IMR-90 (cell line): ENCODE measurements around the gene KTI12. TPM values are rescaled to one million over a fixed set of nuclear protein-coding genes. Genes with fewer than 3 reads are reported as not detected.
A peak's percentile ranks its signal among the peaks of the same experiment; 100 is the strongest.

Source experiments
- ATAC-seq: fragments of 200-7000 bp; cut with Tn5 transposase; 2 replicates; pipeline ENCODE4 v1.9.1; 2020; ENCODE audit warnings: low read depth, mild to moderate bottlenecking, moderate library complexity
- BruUV-seq: library from RNA; stranded (reverse); fragments of 400-500 nt; replicated peaks from 2 replicates; lab custom pipeline; 2021; lab: Mats Ljungman, UMichigan
- CTCF ChIA-PET: fragments of 300-600 bp; formaldehyde crosslinking; extraction: SDS; loops from one replicate; lab custom pipeline; 2021; ENCODE audit warnings: antibody characterized with exemption; lab: Yijun Ruan, JAX
- POLR2A ChIA-PET: fragments of 300-600 bp; sonication (Branson Sonifier 250); formaldehyde crosslinking; loops from one replicate; lab custom pipeline; 2022; ENCODE audit warnings: antibody characterized with exemption; ENCODE audit not compliant: unreplicated experiment; lab: Charles Lee
- DNase-seq: peaks from one replicate; pipeline ENCODE4 v3.0.0; 2013
- H2AFZ ChIP-seq: replicated peaks from 2 replicates; pipeline ENCODE3; 2013; ENCODE audit warnings: low read length, mild to moderate bottlenecking; ENCODE audit not compliant: poor library complexity
- H2AK5ac ChIP-seq: 2 replicates; pipeline ENCODE4 v1.6.1; 2013; ENCODE audit warnings: low read depth, low read length, inconsistent platforms
- H2AK9ac ChIP-seq: replicated peaks from 2 replicates; pipeline ENCODE3; 2013; ENCODE audit warnings: mild to moderate bottlenecking, low read depth, low read length, moderate library complexity; ENCODE audit not compliant: poor library complexity
- H2BK120ac ChIP-seq: 2 replicates; pipeline ENCODE4 v1.6.1; 2013; ENCODE audit warnings: low read depth, low read length, inconsistent platforms
- H2BK15ac ChIP-seq: 3 replicates; pipeline ENCODE4 v1.6.1; 2013; ENCODE audit warnings: low read depth, low read length, inconsistent platforms
- H2BK20ac ChIP-seq: 2 replicates; pipeline ENCODE4 v1.6.1; 2013; ENCODE audit warnings: low read depth, mild to moderate bottlenecking, inconsistent platforms, low read length, moderate library complexity
- H2BK5ac ChIP-seq: 2 replicates; pipeline ENCODE4 v1.6.1; 2013; ENCODE audit warnings: mild to moderate bottlenecking, low read depth, low read length, inconsistent platforms; ENCODE audit not compliant: poor library complexity, severe bottlenecking
- H3K14ac ChIP-seq: replicated peaks from 2 replicates; pipeline ENCODE4 v1.6.1; 2013; ENCODE audit warnings: low read depth, low read length, inconsistent platforms
- H3K18ac ChIP-seq: 2 replicates; pipeline ENCODE4 v1.6.1; 2013; ENCODE audit warnings: low read depth, low read length, control low read depth
- H3K23ac ChIP-seq: 2 replicates; pipeline ENCODE4 v1.6.1; 2013; ENCODE audit warnings: low read depth, low read length, inconsistent platforms
- H3K27ac ChIP-seq: 2 replicates; pipeline ENCODE4 v1.5.1; 2013; ENCODE audit warnings: mild to moderate bottlenecking, control low read depth, low read length; ENCODE audit not compliant: insufficient read depth
- H3K27me3 ChIP-seq: 2 replicates; pipeline ENCODE4 v1.6.1; 2013; ENCODE audit warnings: low read length; ENCODE audit not compliant: control insufficient read depth, insufficient read depth
- H3K36me3 ChIP-seq: 2 replicates; pipeline ENCODE4 v1.6.1; 2013; ENCODE audit warnings: low read length, mixed read lengths; ENCODE audit not compliant: control insufficient read depth, insufficient read depth
- H3K4ac ChIP-seq: 2 replicates; pipeline ENCODE4 v1.6.1; 2013; ENCODE audit warnings: low read depth, low read length, inconsistent platforms
- H3K4me1 ChIP-seq: 2 replicates; pipeline ENCODE4 v1.6.1; 2013; ENCODE audit warnings: low read length, mixed read lengths; ENCODE audit not compliant: control insufficient read depth, insufficient read depth
- H3K4me2 ChIP-seq: 2 replicates; pipeline ENCODE4 v1.6.1; 2013; ENCODE audit warnings: low read depth, mild to moderate bottlenecking, control low read depth, low read length, moderate library complexity
- H3K4me3 ChIP-seq: 2 replicates; pipeline ENCODE4 v1.5.1; 2013; ENCODE audit warnings: low read depth, mild to moderate bottlenecking, control low read depth, low read length, moderate library complexity; ENCODE audit not compliant: insufficient read depth
- H3K56ac ChIP-seq: 2 replicates; pipeline ENCODE4 v1.6.1; 2013; ENCODE audit warnings: low read length, inconsistent platforms; ENCODE audit not compliant: insufficient read depth; ENCODE audit errors: extremely low read depth
- H3K79me1 ChIP-seq, 2 experiments: 2 replicates each; pipeline ENCODE4 v1.6.1; 2013; ENCODE audit warnings: low read length in 2 of 2, inconsistent platforms in 1 of 2, low read depth in 1 of 2
- H3K9ac ChIP-seq: 2 replicates; pipeline ENCODE4 v1.6.1; 2013; ENCODE audit warnings: low read depth, low read length, control low read depth
- H3K9me1 ChIP-seq: 2 replicates; pipeline ENCODE4 v1.6.1; 2013; ENCODE audit warnings: low read length, inconsistent platforms; ENCODE audit not compliant: insufficient read depth
- H3K9me3 ChIP-seq: 2 replicates; pipeline ENCODE4 v1.6.1; 2013; ENCODE audit warnings: low read length; ENCODE audit not compliant: control insufficient read depth, insufficient read depth
- H4K20me1 ChIP-seq: 2 replicates; pipeline ENCODE4 v1.6.1; 2013; ENCODE audit warnings: low read length, inconsistent platforms; ENCODE audit not compliant: insufficient read depth
- H4K5ac ChIP-seq: 2 replicates; pipeline ENCODE4 v1.6.1; 2013; ENCODE audit warnings: mild to moderate bottlenecking, low read depth, low read length, control low read depth
- H4K8ac ChIP-seq, 2 experiments: 2 replicates each; pipeline ENCODE4 v1.6.1; 2013; ENCODE audit warnings: low read depth in 2 of 2, low read length in 2 of 2, control low read depth in 1 of 2, inconsistent platforms in 1 of 2
- H4K91ac ChIP-seq: 2 replicates; pipeline ENCODE4 v1.6.1; 2013; ENCODE audit warnings: low read depth, low read length, inconsistent platforms; ENCODE audit not compliant: insufficient read depth
- FOS ChIP-seq: fragments of 150-350 bp; IDR thresholded peaks from 2 replicates; pipeline ENCODE4 v1.6.1; 2016; ENCODE audit warnings: low read depth, low read length
- MAFK ChIP-seq: IDR thresholded peaks from 2 replicates; pipeline ENCODE4 v1.6.1; 2012; ENCODE audit warnings: low read depth, low read length, improper control_type of control experiment
- MXI1 ChIP-seq: IDR thresholded peaks from 2 replicates; pipeline ENCODE4 v1.6.1; 2012; ENCODE audit warnings: low read depth, mild to moderate bottlenecking, low read length, moderate library complexity, borderline replicate concordance
- NFE2L2 ChIP-seq: fragments of 150-350 bp; IDR thresholded peaks from 2 replicates; pipeline ENCODE4 v1.6.1; 2016; ENCODE audit warnings: low read depth, mild to moderate bottlenecking, low read length
- POLR2A ChIP-seq: IDR thresholded peaks from 2 replicates; pipeline ENCODE4 v1.6.1; 2012; ENCODE audit warnings: mild to moderate bottlenecking, low read depth, low read length
- RCOR1 ChIP-seq: IDR thresholded peaks from 2 replicates; pipeline ENCODE4 v1.6.1; 2012; ENCODE audit warnings: mild to moderate bottlenecking, low read length, improper control_type of control experiment; ENCODE audit not compliant: insufficient replicate concordance
- SMC3 ChIP-seq: fragments of 150-350 bp; IDR thresholded peaks from 2 replicates; pipeline ENCODE4 v1.6.1; 2016; ENCODE audit warnings: low read depth, mild to moderate bottlenecking, antibody characterized with exemption, low read length, moderate library complexity
- WGBS, 2 experiments: methylation state at CpG; one replicate each; pipeline versions ENCODE4 v1.1.5 to v1.1.7; 2013; ENCODE audit warnings: missing lambda C conversion rate in 2 of 2; ENCODE audit not compliant: insufficient read length in 1 of 2; ENCODE audit errors: extremely low coverage in 2 of 2; 5-methylcytosine and 5-hydroxymethylcytosine counted together
- dilution Hi-C: fragments of 300-500 bp; cut with HindIII; formaldehyde crosslinking; loops from one replicate; pipeline ENCODE4 v1.14.3; 2018; ENCODE audit warnings: low sequenced_read_pairs; ENCODE audit not compliant: unreplicated experiment
- in situ Hi-C: fragments of 300-500 bp; cut with MboI; formaldehyde crosslinking; loops from 3 replicates; pipeline ENCODE4 v1.14.3; 2019; ENCODE audit warnings: low sequenced_read_pairs, inconsistent platforms, mixed read lengths
- intact Hi-C: fragments of 100-400 bp; cut with micrococcal nuclease; formaldehyde crosslinking; loops from 2 replicates; pipeline ENCODE4 v1.10.0; 2022
- polyA plus RNA-seq, 3 experiments: library from polyadenylated mRNA; depleted of rRNA; stranded (reverse); fragments of >200 nt; gene quantifications; 2 replicates each; pipeline ENCODE4 v1.2.3, GENCODE V29; 2012; ENCODE audit warnings: low replicate concordance in 1 of 3
- total RNA-seq: library from RNA; depleted of rRNA; stranded (reverse); fragments of >200 nt; gene quantifications from 2 replicates; pipeline ENCODE4 v1.2.3, GENCODE V29; 2012

The KTI12 gene
- total and polyA plus RNA-seq, 2 of the 4 experiments (the other 2 are of a cell fraction): 15.2 to 16.3 TPM

DNA sequence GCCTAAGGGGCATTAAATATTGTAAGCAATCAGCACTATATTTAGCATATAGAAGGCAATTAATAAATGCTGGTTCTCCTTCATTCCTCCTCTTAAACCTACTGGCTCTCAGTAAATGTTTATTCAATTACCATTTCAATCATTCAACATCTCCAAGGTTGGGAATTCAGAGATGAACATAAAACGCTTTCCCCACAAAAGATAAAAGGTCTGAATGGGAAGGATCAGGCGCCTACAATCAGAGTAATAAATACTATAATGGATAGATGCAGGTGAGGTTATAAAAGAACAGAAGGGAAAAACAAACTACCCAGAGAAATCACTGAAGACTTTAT is 407 bp upstream of the KTI12 start:
- Histone ChIP-seq H2BK5ac (peak overlapping the region; percentile 78), H2AFZ (no peak overlapping the region), H3K27me3 (no peaks in the 10 kb centered on the region), H3K14ac (peak overlapping the region; percentile 49; the same call in 1 of the 2 replicates), H3K4ac (peak overlapping the region; percentile 35; the same call in 1 of the 2 replicates), H2BK15ac (no peak overlapping the region), H4K91ac (no peak overlapping the region), H3K27ac (no peak overlapping the region), H3K4me2 (peak overlapping the region; percentile 70; the same call in 1 of the 2 replicates), H4K8ac (peak overlapping the region; percentile 86 to 99), H4K5ac (peak overlapping the region; percentile 90; the same call in 1 of the 2 replicates), H3K4me1 (peaks cover 7% of the 10 kb centered on the region), H3K18ac (peak overlapping the region; percentile 32; the same call in 1 of the 2 replicates), H3K36me3 (0 out of 2 replicates have a peak, but pooled peaks cover 1% of the 10 kb centered on the region), H2AK9ac (no peak overlapping the region), H2AK5ac (no peak overlapping the region), H3K9ac (peak overlapping the region; percentile 83; the same call in 1 of the 2 replicates), H2BK120ac (no peak overlapping the region), H3K9me1 (peaks cover 6% of the 10 kb centered on the region; the same call in 1 of the 2 replicates), H3K9me3 (no peaks in the 10 kb centered on the region), H3K56ac (no peak overlapping the region), H4K20me1 (peaks cover 18% of the 10 kb centered on the region), H3K79me1 (peaks cover 21 to 47% of the 10 kb centered on the region in 2 experiments), H3K23ac (no peak overlapping the region), H3K4me3 (peak overlapping the region; percentile 90; the same call in 1 of the 2 replicates), H2BK20ac (no peak overlapping the region)
- in situ Hi-C loops: no loop called here
- no TSS peak for BruUV-seq
- POLR2A ChIA-PET: no interaction called here
- CTCF ChIA-PET: interaction anchor here (1.0 kb wide), 1 partner anchor 128 kb away, joined by 3 read pairs; no protein-coding TSS in a partner anchor
- dilution Hi-C loops: no loop called here
- TF ChIP-seq RCOR1 (no peak), POLR2A (no peak), NFE2L2 (no peak), FOS (no peak), MAFK (no peak), MXI1 (no peak), SMC3 (no peak)
- no CpG with 5 or more reads among the region's 2 CpGs for WGBS, 2 experiments
- intact Hi-C loops: no loop called here
- DNase-seq (no peak), ATAC-seq (no peak)
